Measurements from ENCODE around the gene PTRHD1.
"Not testable (repeated sequence)": the region's sequence is repeated elsewhere in the genome, so short reads cannot be mapped to it uniquely, and the experiment has no call there.

The PTRHD1 gene

GRCh38 chr2:24809316-24810007 lies 16.3 kb upstream of the PTRHD1 start:
- DNase-seq (ENCODE audit: low read depth): no peak

GRCh38 chr2:24806661-24807036 lies 13.5 kb upstream of the PTRHD1 start:
- DNase-seq (ENCODE audit: low read depth): no peak

- not testable (repeated sequence) for DNase-seq (ENCODE audit: low read depth)
Measured at GRCh38 chr2:24805811-24806660, 12.8 kb upstream of the PTRHD1 start.

- DNase-seq (ENCODE audit: low read depth): not testable (repeated sequence)
Measured at GRCh38 chr2:24800487-24800886, 7.3 kb upstream of the PTRHD1 start.

- no peak for DNase-seq (ENCODE audit: low read depth)
Measured at GRCh38 chr2:24797644-24798043, 4.5 kb upstream of the PTRHD1 start.

GRCh38 chr2:24793761-24794435 lies 707 bp upstream of the PTRHD1 start:
- no peak for DNase-seq (ENCODE audit: low read depth)

- DNase-seq (ENCODE audit: low read depth): no peak
Measured at GRCh38 chr2:24792542-24792873, 683 bp downstream of the PTRHD1 start.

- DNase-seq (ENCODE audit: low read depth): no peak
Measured at GRCh38 chr2:24791452-24791851, 1.7 kb downstream of the PTRHD1 start.

- DNase-seq (ENCODE audit: low read depth): no peak
Measured at GRCh38 chr2:24788816-24789215, 4.4 kb downstream of the PTRHD1 start.

GRCh38 chr2:24787532-24787931 lies 5.7 kb downstream of the PTRHD1 start:
- DNase-seq (ENCODE audit: low read depth): no peak

- no peak for DNase-seq (ENCODE audit: low read depth)
Measured at GRCh38 chr2:24785671-24786321, 7.4 kb downstream of the PTRHD1 start.

- DNase-seq (ENCODE audit: low read depth): no peak
Measured at GRCh38 chr2:24783641-24784040, 9.6 kb downstream of the PTRHD1 start.

- no peak for DNase-seq (ENCODE audit: low read depth)
Measured at GRCh38 chr2:24779116-24779515, 14.1 kb downstream of the PTRHD1 start.

- DNase-seq (ENCODE audit: low read depth): no peak
Measured at GRCh38 chr2:24774373-24774772, 18.8 kb downstream of the PTRHD1 start.

GRCh38 chr2:24771764-24772586 lies 21.2 kb downstream of the PTRHD1 start:
- no peak for DNase-seq (ENCODE audit: low read depth)

- DNase-seq (ENCODE audit: low read depth): no peak
Measured at GRCh38 chr2:24771061-24771460, 22.1 kb downstream of the PTRHD1 start.

- no peak for DNase-seq (ENCODE audit: low read depth)
Measured at GRCh38 chr2:24768601-24769000, 24.6 kb downstream of the PTRHD1 start.

GRCh38 chr2:24768013-24768412 lies 25.2 kb downstream of the PTRHD1 start:
- no peak for DNase-seq (ENCODE audit: low read depth)

- DNase-seq (ENCODE audit: low read depth): no peak
Measured at GRCh38 chr2:24766609-24767008, 26.6 kb downstream of the PTRHD1 start.

GRCh38 chr2:24763843-24764242 lies 29.3 kb downstream of the PTRHD1 start:
- DNase-seq (ENCODE audit: low read depth): no peak

GRCh38 chr2:24762518-24762917 lies 30.7 kb downstream of the PTRHD1 start:
- DNase-seq (ENCODE audit: low read depth): no peak

GRCh38 chr2:24761866-24762265 lies 31.3 kb downstream of the PTRHD1 start:
- DNase-seq (ENCODE audit: low read depth): no peak

Measured in HS-27A (cell line).